PC-3 (cell line): ENCODE measurements around the gene PRR36. TPM values are rescaled to one million over a fixed set of nuclear protein-coding genes. Genes with fewer than 3 reads are reported as not detected.

ENCODE experiments used
- ATAC-seq: fragments of 200-7000 bp; cut with Tn5 transposase; 2 replicates; pipeline ENCODE4 v1.9.1; 2020; ENCODE audit warnings: mild to moderate bottlenecking, moderate library complexity
- BruUV-seq: library from RNA; stranded (reverse); fragments of 400-500 nt; replicated peaks from 2 replicates; lab custom pipeline; 2021; lab: Mats Ljungman, UMichigan
- CTCF ChIA-PET: fragments of 300-600 bp; sonication (Branson Sonifier 250); formaldehyde crosslinking; loops from one replicate; lab custom pipeline; 2022; ENCODE audit warnings: antibody characterized with exemption; lab: Charles Lee
- POLR2A ChIA-PET: fragments of 300-600 bp; sonication (Branson Sonifier 250); formaldehyde crosslinking; loops from one replicate; lab custom pipeline; 2022; ENCODE audit warnings: antibody characterized with exemption; ENCODE audit not compliant: unreplicated experiment; lab: Charles Lee
- DNase-seq: peaks from one replicate; pipeline ENCODE4 v3.0.0-alpha.2; 2015
- H2AFZ ChIP-seq: fragments of 300-600 bp; sonication (generic); 2 replicates; pipeline ENCODE4 v1.6.0; 2016; ENCODE audit warnings: antibody characterized with exemption, low read length
- H3F3A ChIP-seq: fragments of 300-600 bp; sonication (generic); one replicate; pipeline ENCODE4 v1.6.0; 2017; ENCODE audit warnings: antibody characterized with exemption, low read length, control low read depth, mild to moderate bottlenecking; ENCODE audit not compliant: unreplicated experiment
- H3K27ac ChIP-seq: fragments of 300-600 bp; sonication (generic); 2 replicates; pipeline ENCODE4 v1.5.1; 2016; ENCODE audit warnings: mild to moderate bottlenecking, low read length
- H3K27me3 ChIP-seq: fragments of 300-600 bp; sonication (generic); 2 replicates; pipeline ENCODE4 v1.6.1; 2016; ENCODE audit warnings: low read length, mixed read lengths
- H3K36me3 ChIP-seq: fragments of 300-600 bp; sonication (generic); 2 replicates; pipeline ENCODE4 v1.6.1; 2016; ENCODE audit warnings: low read depth, mixed run types, low read length, mixed read lengths
- H3K4me1 ChIP-seq: fragments of 300-600 bp; sonication (generic); 2 replicates; pipeline ENCODE4 v1.5.1; 2016; ENCODE audit warnings: low read length; ENCODE audit not compliant: insufficient read depth
- H3K4me2 ChIP-seq: fragments of 300-600 bp; sonication (generic); 2 replicates; pipeline ENCODE4 v1.6.0; 2016; ENCODE audit warnings: low read length
- H3K4me3 ChIP-seq: fragments of 300-600 bp; sonication (generic); 2 replicates; pipeline ENCODE4 v1.5.1; 2016; ENCODE audit warnings: mild to moderate bottlenecking, low read length, mixed read lengths
- H3K79me2 ChIP-seq: fragments of 300-600 bp; sonication (generic); 2 replicates; pipeline ENCODE4 v1.6.1; 2017; ENCODE audit warnings: low read length, mixed read lengths
- H3K9ac ChIP-seq: fragments of 300-600 bp; sonication (generic); 2 replicates; pipeline ENCODE4 v1.6.0; 2016; ENCODE audit warnings: mild to moderate bottlenecking, low read length
- H3K9me2 ChIP-seq: fragments of 300-600 bp; sonication (generic); replicated peaks from 2 replicates; pipeline ENCODE4 v1.6.1; 2016; ENCODE audit warnings: mixed run types, low read length, mixed read lengths
- H3K9me3 ChIP-seq: fragments of 300-600 bp; sonication (generic); 2 replicates; pipeline ENCODE4 v1.6.1; 2016; ENCODE audit warnings: low read length, mixed read lengths
- H4K20me1 ChIP-seq: fragments of 300-600 bp; sonication (generic); 2 replicates; pipeline ENCODE4 v1.6.1; 2016; ENCODE audit warnings: low read length, mixed read lengths
- EZH2 ChIP-seq: fragments of 300-600 bp; sonication (generic); IDR thresholded peaks from one replicate; pipeline ENCODE4 v1.6.1; 2017; ENCODE audit warnings: antibody characterized with exemption, mild to moderate bottlenecking, low read length; ENCODE audit not compliant: unreplicated experiment
- EZH2phosphoT487 ChIP-seq: fragments of 300-600 bp; sonication (generic); IDR thresholded peaks from 2 replicates; pipeline ENCODE4 v1.6.1; 2018; ENCODE audit warnings: mild to moderate bottlenecking, antibody characterized with exemption, low read length, borderline replicate concordance
- intact Hi-C: fragments of 100-400 bp; cut with micrococcal nuclease; formaldehyde crosslinking; loops from 2 replicates; pipeline ENCODE4 v1.9.0; 2023
- total RNA-seq: library from RNA; depleted of rRNA; stranded (reverse); fragments of >200 nt; gene quantifications from 2 replicates; pipeline ENCODE4 v1.2.3, GENCODE V29; 2014
- TF ChIP-seq, protein P1 (sequence below): fragments of 300-600 bp; sonication (generic); conservative IDR thresholded peaks from 2 replicates; pipeline ENCODE4 v1.5.1; 2017; ENCODE audit warnings: antibody characterized with exemption, low read depth, mild to moderate bottlenecking, low read length

The PRR36 gene
- total RNA-seq, 1 experiment from 2014 or later = 2.5 TPM

GRCh38 chr19:7869910-7870511 lies 4.2 kb downstream of the PRR36 start:
- H3K4me1 ChIP-seq = peaks cover 24% of the 10 kb centered on the region

DNA sequence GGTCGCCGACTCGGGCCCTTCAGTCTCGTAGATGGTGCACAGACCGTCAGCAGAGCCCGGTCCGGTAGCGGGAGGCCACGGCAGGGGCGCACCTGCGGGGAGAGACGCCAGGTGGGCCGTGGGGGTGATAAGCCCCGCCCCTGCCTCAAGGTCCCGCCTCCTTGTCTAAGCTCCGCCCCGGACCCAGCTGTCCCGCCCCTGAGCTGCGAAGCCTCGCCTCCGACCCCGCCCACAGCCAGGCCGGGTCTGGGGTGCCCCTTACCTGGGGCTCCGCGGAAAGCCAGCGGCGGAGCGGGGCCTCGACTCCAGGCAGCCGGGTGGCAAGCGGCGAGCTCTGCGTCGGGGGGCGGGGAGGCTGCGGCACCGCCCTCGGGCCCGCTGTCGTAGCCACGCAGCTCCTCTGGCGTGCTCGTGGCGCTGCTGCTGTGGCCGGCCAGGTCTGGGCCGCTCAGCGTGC lies 4.7 kb downstream of the PRR36 start:
- no peaks in the 10 kb centered on the region for H3K9me2 ChIP-seq
- peak; percentile 48 for ATAC-seq
- H3K36me3 ChIP-seq = no peaks in the 10 kb centered on the region
- no peaks in the 10 kb centered on the region for H4K20me1 ChIP-seq
- H3K4me3 ChIP-seq = peak overlapping the region; percentile 72
- BruUV-seq = no TSS peak
- peak overlapping the region; percentile 39 for H3K9ac ChIP-seq
- POLR2A ChIA-PET = interaction anchor here (0.5 to 1.1 kb wide), 5 partner anchors 16 to 75 kb away, joined by 3 to 8 read pairs (median 4); partner anchors contain the start of gene MAP2K7
- no peak for TF ChIP-seq EZH2phosphoT487
- TF ChIP-seq, protein P1, sequence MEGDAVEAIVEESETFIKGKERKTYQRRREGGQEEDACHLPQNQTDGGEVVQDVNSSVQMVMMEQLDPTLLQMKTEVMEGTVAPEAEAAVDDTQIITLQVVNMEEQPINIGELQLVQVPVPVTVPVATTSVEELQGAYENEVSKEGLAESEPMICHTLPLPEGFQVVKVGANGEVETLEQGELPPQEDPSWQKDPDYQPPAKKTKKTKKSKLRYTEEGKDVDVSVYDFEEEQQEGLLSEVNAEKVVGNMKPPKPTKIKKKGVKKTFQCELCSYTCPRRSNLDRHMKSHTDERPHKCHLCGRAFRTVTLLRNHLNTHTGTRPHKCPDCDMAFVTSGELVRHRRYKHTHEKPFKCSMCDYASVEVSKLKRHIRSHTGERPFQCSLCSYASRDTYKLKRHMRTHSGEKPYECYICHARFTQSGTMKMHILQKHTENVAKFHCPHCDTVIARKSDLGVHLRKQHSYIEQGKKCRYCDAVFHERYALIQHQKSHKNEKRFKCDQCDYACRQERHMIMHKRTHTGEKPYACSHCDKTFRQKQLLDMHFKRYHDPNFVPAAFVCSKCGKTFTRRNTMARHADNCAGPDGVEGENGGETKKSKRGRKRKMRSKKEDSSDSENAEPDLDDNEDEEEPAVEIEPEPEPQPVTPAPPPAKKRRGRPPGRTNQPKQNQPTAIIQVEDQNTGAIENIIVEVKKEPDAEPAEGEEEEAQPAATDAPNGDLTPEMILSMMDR = peak; percentile 33; the same call in 1 of the 2 replicates
- peak overlapping the region; percentile 93 for H2AFZ ChIP-seq
- H3K79me2 ChIP-seq = no peaks in the 10 kb centered on the region
- H3K9me3 ChIP-seq = no peaks in the 10 kb centered on the region
- CTCF ChIA-PET = interaction anchor here (0.6 to 1.9 kb wide), 12 partner anchors 16 to 382 kb away, joined by 3 to 23 read pairs (median 4); partner anchors contain the start of genes LRRC8E, MAP2K7 and SNAPC2
- DNase-seq = peak; percentile 80
- H3F3A ChIP-seq = peaks cover 10% of the 10 kb centered on the region
- peak overlapping the region; percentile 98 for H3K4me2 ChIP-seq
- peak overlapping the region; percentile 28; the same call in 1 of the 2 replicates for H3K27ac ChIP-seq
- intact Hi-C loops = loop anchor here (2.0 kb wide), 2 partner anchors 41 to 51 kb away; partner anchors contain the start of gene SNAPC2
- no peaks in the 10 kb centered on the region for H3K27me3 ChIP-seq
- H3K4me1 ChIP-seq = peaks cover 24% of the 10 kb centered on the region

More at GRCh38 chr19:7869910-7870511, 4.2 kb downstream of the PRR36 start:
- H3K9me3 ChIP-seq = no peaks in the 10 kb centered on the region
- DNase-seq (peak; percentile 87), ATAC-seq (peak; percentile 12)
- peak overlapping the region; percentile 72 for H3K4me3 ChIP-seq
- H3K36me3 ChIP-seq = no peaks in the 10 kb centered on the region
- H3K4me2 ChIP-seq = peak overlapping the region; percentile 98
- peak overlapping the region; percentile 39 for H3K9ac ChIP-seq
- H4K20me1 ChIP-seq = no peaks in the 10 kb centered on the region
- no peaks in the 10 kb centered on the region for H3K79me2 ChIP-seq
- H3F3A ChIP-seq = peaks cover 10% of the 10 kb centered on the region
- CTCF ChIA-PET = interaction anchor here (0.6 to 1.9 kb wide), 11 partner anchors 16 to 382 kb away, joined by 3 to 23 read pairs (median 6); partner anchors contain the start of genes LRRC8E, MAP2K7 and SNAPC2
- no TSS peak for BruUV-seq
- H3K27me3 ChIP-seq = no peaks in the 10 kb centered on the region
- TF ChIP-seq EZH2phosphoT487 (no peak), EZH2 (no peak)
- TF ChIP-seq, protein P1 = no peak
- no peaks in the 10 kb centered on the region for H3K9me2 ChIP-seq
- peak overlapping the region; percentile 28; the same call in 1 of the 2 replicates for H3K27ac ChIP-seq
- POLR2A ChIA-PET = interaction anchor here (0.5 to 1.1 kb wide), 4 partner anchors 16 to 39 kb away, joined by 3 to 5 read pairs (median 4); partner anchors contain the start of gene MAP2K7
- peak overlapping the region; percentile 93 for H2AFZ ChIP-seq
- intact Hi-C loops = loop anchor here (2.0 kb wide), 2 partner anchors 41 to 51 kb away; partner anchors contain the start of gene SNAPC2
